ENCODE data around the gene LAMTOR4.
A peak's percentile ranks its signal among the peaks of the same experiment; 100 is the strongest.

Gene LAMTOR4

GRCh38 chr7:100124301-100125230 is 24.2 kb upstream of the LAMTOR4 start:
- TF ChIP-seq REST (IDR thresholded peaks at IDR 0.05; ENCODE audit: insufficient replicate concordance, low read depth) (no peak), GABPA (IDR thresholded peaks at IDR 0.05; ENCODE audit: low read depth) (no peak), POLR2AphosphoS5 (IDR thresholded peaks at IDR 0.05; ENCODE audit: low read depth) (no peak), SPI1 (IDR thresholded peaks at IDR 0.05; ENCODE audit: borderline replicate concordance, low read depth) (no peak)
- TF ChIP-seq, protein P1, sequence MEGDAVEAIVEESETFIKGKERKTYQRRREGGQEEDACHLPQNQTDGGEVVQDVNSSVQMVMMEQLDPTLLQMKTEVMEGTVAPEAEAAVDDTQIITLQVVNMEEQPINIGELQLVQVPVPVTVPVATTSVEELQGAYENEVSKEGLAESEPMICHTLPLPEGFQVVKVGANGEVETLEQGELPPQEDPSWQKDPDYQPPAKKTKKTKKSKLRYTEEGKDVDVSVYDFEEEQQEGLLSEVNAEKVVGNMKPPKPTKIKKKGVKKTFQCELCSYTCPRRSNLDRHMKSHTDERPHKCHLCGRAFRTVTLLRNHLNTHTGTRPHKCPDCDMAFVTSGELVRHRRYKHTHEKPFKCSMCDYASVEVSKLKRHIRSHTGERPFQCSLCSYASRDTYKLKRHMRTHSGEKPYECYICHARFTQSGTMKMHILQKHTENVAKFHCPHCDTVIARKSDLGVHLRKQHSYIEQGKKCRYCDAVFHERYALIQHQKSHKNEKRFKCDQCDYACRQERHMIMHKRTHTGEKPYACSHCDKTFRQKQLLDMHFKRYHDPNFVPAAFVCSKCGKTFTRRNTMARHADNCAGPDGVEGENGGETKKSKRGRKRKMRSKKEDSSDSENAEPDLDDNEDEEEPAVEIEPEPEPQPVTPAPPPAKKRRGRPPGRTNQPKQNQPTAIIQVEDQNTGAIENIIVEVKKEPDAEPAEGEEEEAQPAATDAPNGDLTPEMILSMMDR (IDR thresholded peaks at IDR 0.05; ENCODE audit: insufficient read depth, low read length) = no peak
- Histone ChIP-seq H3K27ac (replicated peaks) (no peak overlapping the region), H3K27me3 (ENCODE audit: insufficient read depth, poor library complexity, severe bottlenecking) (no peaks in the 10 kb centered on the region), H3K4me3 (replicated peaks; ENCODE audit: insufficient read depth, low read length) (no peak overlapping the region)
- DNase-seq (ENCODE audit: low read depth in 1 of 2, low spot score in 1 of 2) = no peak

DNA sequence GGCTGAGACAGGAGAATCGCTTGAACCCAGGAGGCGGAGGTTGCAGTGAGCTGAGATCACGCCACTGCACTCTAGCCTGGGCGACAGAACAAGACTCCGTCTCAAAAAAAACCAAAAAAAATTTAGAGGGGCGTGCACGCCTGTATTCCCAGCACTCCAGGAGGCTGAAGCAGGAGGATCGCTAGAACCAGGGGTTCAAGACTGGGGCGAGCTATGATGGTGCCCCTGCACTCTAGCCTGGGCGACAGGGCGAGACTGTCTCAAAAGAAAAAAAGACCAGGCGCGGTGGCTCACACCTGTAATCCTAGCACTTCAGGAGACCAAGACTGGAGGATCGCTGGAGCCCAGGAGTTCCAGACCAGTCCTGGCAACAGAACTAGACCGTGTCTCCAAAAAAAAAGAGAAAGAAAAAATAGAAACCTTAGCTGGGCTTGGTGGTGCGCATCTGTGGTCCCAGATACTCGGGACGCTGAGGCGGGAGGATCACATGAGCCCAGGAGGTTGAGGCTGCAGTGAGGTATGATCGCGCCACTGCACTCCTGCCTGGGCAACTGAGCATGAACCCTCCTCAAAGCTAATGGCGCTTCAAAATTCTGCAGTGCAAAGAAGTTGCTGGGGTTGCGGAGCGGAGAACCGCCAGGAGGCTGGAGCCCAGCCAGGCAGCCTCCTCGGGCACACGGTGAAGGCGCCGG is 22.3 kb upstream of the LAMTOR4 start:
- DNase-seq (ENCODE audit: low read depth in 1 of 2, low spot score in 1 of 2) = peak in 1 of 2 experiments; percentile 47
- no peaks in the 10 kb centered on the region for H3K27me3 ChIP-seq (ENCODE audit: insufficient read depth, poor library complexity, severe bottlenecking)
- TF ChIP-seq SPI1 (IDR thresholded peaks at IDR 0.05; ENCODE audit: borderline replicate concordance, low read depth) (no peak), POLR2AphosphoS5 (IDR thresholded peaks at IDR 0.05; ENCODE audit: low read depth) (no peak), GABPA (IDR thresholded peaks at IDR 0.05; ENCODE audit: low read depth) (no peak), REST (IDR thresholded peaks at IDR 0.05; ENCODE audit: insufficient replicate concordance, low read depth) (no peak)
- TF ChIP-seq, protein P1 (IDR thresholded peaks at IDR 0.05; ENCODE audit: insufficient read depth, low read length) = no peak
- H3K27ac ChIP-seq (replicated peaks) = peak overlapping the region; percentile 96
- H3K4me3 ChIP-seq (replicated peaks; ENCODE audit: insufficient read depth, low read length) = peak overlapping the region; percentile 83

DNA sequence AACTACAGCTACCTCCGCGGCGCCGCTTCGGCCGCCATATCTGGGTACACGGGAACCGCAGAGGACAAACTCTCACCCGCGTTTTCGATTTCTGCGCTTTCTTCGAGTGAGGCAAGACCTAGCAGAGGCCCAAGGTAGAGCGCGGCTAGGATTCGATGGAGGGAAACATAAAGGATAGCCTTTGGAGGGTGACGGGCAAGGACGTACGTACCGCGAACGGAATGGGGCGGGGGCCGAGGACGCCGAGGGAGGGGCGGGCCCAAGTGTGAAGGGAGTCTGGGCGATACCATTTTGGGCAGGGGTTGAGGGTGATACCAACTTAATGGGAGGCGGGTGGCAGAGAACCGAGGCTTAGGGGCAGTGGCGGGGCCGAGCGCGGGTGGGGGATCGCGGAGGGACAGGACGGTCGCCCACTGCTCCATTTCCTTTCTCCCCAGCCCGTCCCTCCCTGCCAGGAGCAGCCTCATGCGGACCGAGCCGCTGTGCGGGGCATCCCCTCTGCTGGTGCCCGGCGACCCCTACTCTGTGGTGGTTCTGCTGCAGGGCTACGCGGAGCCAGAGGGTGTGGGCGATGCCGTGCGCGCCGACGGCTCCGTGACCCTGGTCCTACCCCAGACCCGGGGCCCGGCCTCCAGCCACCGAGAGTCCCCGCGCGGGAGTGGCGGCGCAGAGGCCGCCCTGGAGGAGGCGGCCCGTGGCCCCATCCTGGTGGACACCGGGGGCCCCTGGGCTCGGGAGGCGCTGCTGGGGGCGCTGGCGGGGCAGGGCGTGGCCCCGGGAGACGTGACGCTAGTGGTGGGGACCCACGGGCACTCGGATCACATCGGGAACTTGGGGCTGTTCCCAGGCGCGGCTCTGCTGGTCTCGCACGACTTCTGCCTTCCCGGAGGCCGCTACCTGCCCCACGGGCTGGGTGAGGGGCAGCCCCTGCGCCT is 21.5 kb upstream of the LAMTOR4 start, which contains the start of gene MBLAC1:
MBLAC1 (plus strand) TSS at position 37 of the 935 bp plus-strand sequence; CDS start at position 466, 429 bp downstream.
- TF ChIP-seq SPI1 (IDR thresholded peaks at IDR 0.05; ENCODE audit: borderline replicate concordance, low read depth) (no peak), GABPA (IDR thresholded peaks at IDR 0.05; ENCODE audit: low read depth) (peak; percentile 35; the same call in 1 of the 2 replicates), POLR2AphosphoS5 (IDR thresholded peaks at IDR 0.05; ENCODE audit: low read depth) (peak; percentile 84), REST (IDR thresholded peaks at IDR 0.05; ENCODE audit: insufficient replicate concordance, low read depth) (peak; percentile 66)
- TF ChIP-seq, protein P1 (IDR thresholded peaks at IDR 0.05; ENCODE audit: insufficient read depth, low read length) = no peak
- peak within 1 kb of the TSS; percentile 83 for H3K4me3 ChIP-seq (replicated peaks; ENCODE audit: insufficient read depth, low read length)

More for the DNA sequence above, 21.5 kb upstream of the LAMTOR4 start, which contains the start of gene MBLAC1:
- no peaks in the 10 kb centered on the region for H3K27me3 ChIP-seq (ENCODE audit: insufficient read depth, poor library complexity, severe bottlenecking)
- H3K27ac ChIP-seq (replicated peaks) = peak within 1 kb of the TSS; percentile 96
- peak; percentile 90 to 92 for DNase-seq (ENCODE audit: low read depth in 1 of 2, low spot score in 1 of 2)

All from HL-60 (cell line).